Neural crest cell (in vitro differentiated cells): ENCODE results near the gene SLC25A1. TPM values are rescaled to one million over a fixed set of nuclear protein-coding genes. Genes with fewer than 3 reads are reported as not detected.

Experiments used
- DNase-seq: peaks from one replicate; pipeline ENCODE4 v3.0.0; 2021; ENCODE audit warnings: low read depth, mixed read lengths, low spot score
- H3K27ac Mint-ChIP-seq: one replicate; pipeline ENCODE4 v1.8.0; 2021; ENCODE audit warnings: mild to moderate bottlenecking, mixed read lengths; ENCODE audit not compliant: unreplicated experiment
- H3K27me3 Mint-ChIP-seq: 2 replicates; pipeline ENCODE4 v1.8.0; 2021; ENCODE audit warnings: low read depth, mild to moderate bottlenecking, mixed read lengths
- H3K36me3 Mint-ChIP-seq: 2 replicates; pipeline ENCODE4 v1.8.0; 2021; ENCODE audit warnings: low read depth, mild to moderate bottlenecking, mixed read lengths
- H3K4me1 Mint-ChIP-seq: 2 replicates; pipeline ENCODE4 v1.8.0; 2021; ENCODE audit warnings: mixed read lengths
- H3K4me3 Mint-ChIP-seq: one replicate; pipeline ENCODE4 v1.8.0; 2021; ENCODE audit warnings: mild to moderate bottlenecking, mixed read lengths
- H3K9me3 Mint-ChIP-seq: 2 replicates; pipeline ENCODE4 v1.8.0; 2021; ENCODE audit warnings: mixed read lengths
- total RNA-seq: library from RNA; stranded (reverse); gene quantifications from 2 replicates; pipeline ENCODE4 v1.2.1, GENCODE V29; 2021
- TF ChIP-seq, protein P1 (sequence below): fragments of 200-600 bp; sonication (generic); conservative IDR thresholded peaks from 2 replicates; pipeline ENCODE4 v1.5.0; 2021; ENCODE audit warnings: antibody characterized with exemption, mild to moderate bottlenecking

The SLC25A1 gene
- total RNA-seq, 1 donor from 2014 or later: 173 TPM

DNA sequence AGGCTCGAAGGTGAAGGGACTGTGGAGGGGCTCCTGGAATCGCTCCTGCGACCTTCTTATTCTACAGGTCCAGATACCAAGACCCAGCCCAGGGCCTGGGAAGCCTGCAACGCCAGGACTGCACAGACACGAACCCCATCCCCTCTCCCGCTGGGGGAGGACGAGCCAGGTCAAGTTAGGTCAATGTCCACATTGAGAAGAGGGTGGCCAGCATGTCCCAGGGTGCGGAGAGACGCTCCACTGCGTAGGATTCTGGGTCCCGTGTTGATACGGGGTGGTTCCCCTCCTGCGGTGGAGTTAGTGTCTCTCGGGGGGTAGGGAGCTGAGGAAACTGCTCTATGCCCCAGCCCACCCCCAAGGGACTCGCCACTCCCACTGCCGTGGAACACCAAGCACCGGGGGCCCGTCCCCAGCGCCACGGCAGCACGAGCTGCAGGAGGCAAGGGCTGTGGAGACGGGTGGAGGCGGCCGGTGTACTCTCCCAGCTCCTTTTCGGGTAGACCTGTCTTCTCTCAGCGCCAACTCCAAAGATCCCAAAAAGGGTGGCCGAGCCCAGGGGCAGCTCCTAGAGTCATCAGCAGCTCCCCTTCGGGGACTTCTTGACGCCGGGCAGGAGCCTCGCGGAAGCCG is 30.0 kb downstream of the SLC25A1 start:
- H3K4me3 Mint-ChIP-seq: no peak overlapping the region
- H3K27ac Mint-ChIP-seq: no peak overlapping the region
- no peak for DNase-seq
- H3K27me3 Mint-ChIP-seq: peaks cover 70% of the 10 kb centered on the region
- TF ChIP-seq, protein P1, sequence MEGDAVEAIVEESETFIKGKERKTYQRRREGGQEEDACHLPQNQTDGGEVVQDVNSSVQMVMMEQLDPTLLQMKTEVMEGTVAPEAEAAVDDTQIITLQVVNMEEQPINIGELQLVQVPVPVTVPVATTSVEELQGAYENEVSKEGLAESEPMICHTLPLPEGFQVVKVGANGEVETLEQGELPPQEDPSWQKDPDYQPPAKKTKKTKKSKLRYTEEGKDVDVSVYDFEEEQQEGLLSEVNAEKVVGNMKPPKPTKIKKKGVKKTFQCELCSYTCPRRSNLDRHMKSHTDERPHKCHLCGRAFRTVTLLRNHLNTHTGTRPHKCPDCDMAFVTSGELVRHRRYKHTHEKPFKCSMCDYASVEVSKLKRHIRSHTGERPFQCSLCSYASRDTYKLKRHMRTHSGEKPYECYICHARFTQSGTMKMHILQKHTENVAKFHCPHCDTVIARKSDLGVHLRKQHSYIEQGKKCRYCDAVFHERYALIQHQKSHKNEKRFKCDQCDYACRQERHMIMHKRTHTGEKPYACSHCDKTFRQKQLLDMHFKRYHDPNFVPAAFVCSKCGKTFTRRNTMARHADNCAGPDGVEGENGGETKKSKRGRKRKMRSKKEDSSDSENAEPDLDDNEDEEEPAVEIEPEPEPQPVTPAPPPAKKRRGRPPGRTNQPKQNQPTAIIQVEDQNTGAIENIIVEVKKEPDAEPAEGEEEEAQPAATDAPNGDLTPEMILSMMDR: no peak
- H3K36me3 Mint-ChIP-seq: peaks cover 4% of the 10 kb centered on the region
- H3K4me1 Mint-ChIP-seq: peaks cover 12% of the 10 kb centered on the region
- peaks cover 3% of the 10 kb centered on the region for H3K9me3 Mint-ChIP-seq

DNA sequence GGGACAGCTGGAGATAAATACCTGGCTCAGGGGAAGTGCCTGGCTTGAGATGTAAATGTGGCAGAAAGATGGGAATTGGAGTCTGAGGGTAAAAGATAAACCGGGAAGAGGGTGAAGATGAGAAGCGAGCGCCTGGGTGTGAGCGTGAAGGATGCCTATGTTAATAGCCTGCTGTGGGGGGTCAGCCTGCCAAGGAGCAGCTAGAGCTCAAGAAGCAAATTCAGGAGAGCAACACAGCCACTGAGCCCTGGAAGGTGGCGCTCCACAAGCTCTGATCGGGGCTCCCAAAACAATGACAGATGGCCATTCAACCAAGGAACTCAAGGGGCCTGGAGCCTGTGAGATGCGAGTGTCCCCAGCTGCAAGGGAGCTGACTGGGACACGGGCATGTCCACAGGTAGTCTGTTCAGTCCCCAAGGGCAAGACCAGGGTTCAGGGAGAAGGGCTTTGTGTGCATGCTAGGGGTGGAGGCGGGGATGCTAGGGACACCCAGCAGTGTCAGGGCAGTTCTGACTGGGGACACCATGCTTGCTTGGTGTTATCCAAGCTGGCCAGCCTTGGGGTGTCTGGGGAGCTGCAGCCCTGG is 31.2 kb downstream of the SLC25A1 start:
- TF ChIP-seq, protein P1: no peak
- peaks cover 3% of the 10 kb centered on the region for H3K9me3 Mint-ChIP-seq
- H3K36me3 Mint-ChIP-seq: peaks cover 4% of the 10 kb centered on the region
- no peak for DNase-seq
- no peak overlapping the region for H3K4me3 Mint-ChIP-seq
- H3K4me1 Mint-ChIP-seq: peaks cover 12% of the 10 kb centered on the region
- H3K27ac Mint-ChIP-seq: no peak overlapping the region
- H3K27me3 Mint-ChIP-seq: peaks cover 60% of the 10 kb centered on the region

DNA sequence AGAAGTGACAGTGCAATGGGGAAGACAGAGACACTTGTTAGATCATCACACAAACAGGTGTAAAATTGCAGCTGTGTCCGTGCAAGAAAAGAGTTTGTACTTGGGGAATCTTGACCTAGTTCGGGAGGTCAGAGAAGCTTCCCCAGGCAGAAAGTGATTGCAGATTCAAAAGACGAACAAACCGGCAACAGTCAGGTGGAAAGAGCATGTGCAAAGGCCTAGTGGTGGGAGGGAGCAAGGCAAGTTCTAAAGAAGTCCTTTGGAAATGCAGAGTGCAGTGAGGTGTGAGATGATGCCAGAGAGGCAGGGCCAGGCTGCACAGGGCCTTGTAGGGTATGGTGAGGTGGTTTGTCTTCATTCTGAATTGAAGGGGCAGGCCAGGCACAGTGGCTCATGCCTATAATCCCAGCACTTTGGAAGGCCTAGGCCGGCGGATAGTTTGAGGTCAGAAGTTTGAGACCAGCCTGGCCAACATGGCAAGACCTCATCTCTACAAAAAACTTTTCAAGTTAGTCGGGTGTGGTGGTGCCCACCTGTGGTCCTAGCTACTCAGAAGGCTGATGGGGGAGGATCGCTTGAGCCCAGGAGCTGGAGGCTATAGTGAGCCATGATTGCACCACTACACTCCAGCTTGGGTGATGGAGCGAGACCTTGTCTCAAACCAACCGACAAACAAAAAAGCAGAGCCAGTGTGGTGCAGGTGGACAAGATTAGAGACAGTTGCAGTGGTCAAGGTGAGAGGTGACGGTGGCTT is 32.1 kb downstream of the SLC25A1 start:
- H3K27me3 Mint-ChIP-seq: peaks cover 51% of the 10 kb centered on the region
- H3K9me3 Mint-ChIP-seq: peaks cover 3% of the 10 kb centered on the region
- H3K36me3 Mint-ChIP-seq: no peaks in the 10 kb centered on the region
- TF ChIP-seq, protein P1: peak; percentile 17
- H3K27ac Mint-ChIP-seq: no peak overlapping the region
- peaks cover 12% of the 10 kb centered on the region for H3K4me1 Mint-ChIP-seq
- no peak for DNase-seq
- peak overlapping the region; percentile 3 for H3K4me3 Mint-ChIP-seq

DNA sequence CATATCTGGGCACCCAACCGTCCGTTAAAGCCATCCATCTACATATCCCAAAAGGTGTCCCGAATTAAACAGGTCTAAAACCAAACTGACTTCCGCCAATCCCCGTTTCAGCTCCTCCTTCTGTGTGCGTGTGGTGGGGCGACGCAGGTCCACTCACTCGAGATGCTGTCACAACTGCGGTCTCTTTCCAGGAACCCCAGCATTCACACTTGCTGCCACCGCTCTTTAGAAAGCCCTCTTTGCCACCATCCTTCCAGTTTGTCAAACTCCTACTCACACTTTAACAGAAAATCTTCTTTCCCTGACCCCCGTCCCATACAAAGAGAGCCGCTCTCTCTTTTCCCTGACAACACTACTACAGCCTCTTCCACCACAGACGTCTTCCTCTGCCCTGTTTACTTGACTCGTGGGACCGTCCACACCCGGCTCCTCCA is 34.6 kb downstream of the SLC25A1 start:
- TF ChIP-seq, protein P1: no peak
- Mint-ChIP-seq H3K9me3 (peaks cover 3% of the 10 kb centered on the region), H3K4me3 (peak overlapping the region; percentile 98), H3K36me3 (no peaks in the 10 kb centered on the region), H3K4me1 (peaks cover 12% of the 10 kb centered on the region), H3K27ac (peak overlapping the region; percentile 93), H3K27me3 (peaks cover 35% of the 10 kb centered on the region)
- DNase-seq: no peak

DNA sequence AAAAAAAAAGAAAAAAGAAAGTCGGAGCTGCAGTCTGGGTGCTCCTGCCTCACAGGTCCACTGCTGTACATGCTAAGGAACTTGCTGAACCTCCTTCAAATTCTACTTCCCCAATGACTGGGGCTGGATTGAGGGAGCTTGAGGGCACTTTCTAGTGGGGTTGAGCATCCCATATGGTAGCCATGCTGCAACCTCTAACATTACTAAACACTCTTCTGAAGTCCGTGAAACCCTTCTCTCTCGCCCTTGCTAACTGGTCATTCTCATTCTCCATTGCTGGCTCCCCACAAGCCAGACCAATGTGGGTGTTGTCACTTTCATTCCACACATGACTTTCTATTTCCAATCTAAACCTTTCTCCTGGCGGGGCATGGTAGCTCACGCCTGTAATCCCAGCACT is 35.3 kb downstream of the SLC25A1 start:
- Mint-ChIP-seq H3K27me3 (peaks cover 28% of the 10 kb centered on the region), H3K27ac (no peak overlapping the region), H3K4me3 (peak overlapping the region; percentile 98), H3K36me3 (no peaks in the 10 kb centered on the region), H3K4me1 (peaks cover 12% of the 10 kb centered on the region), H3K9me3 (peaks cover 3% of the 10 kb centered on the region)
- no peak for DNase-seq
- TF ChIP-seq, protein P1: no peak
